ENCODE measurements around the gene LIPC.
A peak's percentile ranks its signal among the peaks of the same experiment; 100 is the strongest.

LIPC gene

DNA sequence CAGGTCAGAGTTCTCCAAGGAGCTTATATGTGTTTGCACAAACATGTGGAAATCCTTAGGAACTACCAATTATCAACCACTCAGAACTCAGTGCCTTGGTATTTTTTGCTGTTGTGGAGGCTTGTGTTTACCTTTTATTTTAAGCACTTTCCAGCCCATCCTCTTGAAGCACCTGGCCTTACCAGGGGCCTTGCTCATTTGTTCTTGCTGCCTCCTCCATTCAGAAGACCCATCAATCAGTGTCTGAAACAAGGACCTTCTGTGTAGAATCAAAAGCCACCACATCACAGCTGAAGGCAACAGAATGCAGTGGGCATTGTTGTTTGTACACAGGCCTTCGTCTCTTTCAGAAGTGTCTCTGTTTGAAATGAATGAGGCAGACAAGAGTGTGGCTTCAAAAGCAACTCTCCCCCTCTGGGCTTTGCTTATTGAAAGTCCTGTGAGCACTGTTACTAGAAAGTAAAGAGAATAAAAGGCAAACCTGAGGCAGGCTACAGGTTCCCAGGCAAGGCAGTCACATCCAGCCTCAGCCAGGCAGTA, 24.5 kb upstream of the LIPC start:
- DNase-seq, result peak; percentile 88

- DNase-seq, result no peak
Measured at GRCh38 chr15:58407778-58408177, 24.0 kb upstream of the LIPC start.

GRCh38 chr15:58409861-58410260, 21.9 kb upstream of the LIPC start:
- no peak for DNase-seq

- DNase-seq, result peak; percentile 18
Measured at GRCh38 chr15:58410353-58410752, 21.4 kb upstream of the LIPC start.

- DNase-seq, result no peak
Measured at GRCh38 chr15:58413253-58413652, 18.5 kb upstream of the LIPC start.

GRCh38 chr15:58415636-58416035, 16.2 kb upstream of the LIPC start:
- no peak for DNase-seq

DNA sequence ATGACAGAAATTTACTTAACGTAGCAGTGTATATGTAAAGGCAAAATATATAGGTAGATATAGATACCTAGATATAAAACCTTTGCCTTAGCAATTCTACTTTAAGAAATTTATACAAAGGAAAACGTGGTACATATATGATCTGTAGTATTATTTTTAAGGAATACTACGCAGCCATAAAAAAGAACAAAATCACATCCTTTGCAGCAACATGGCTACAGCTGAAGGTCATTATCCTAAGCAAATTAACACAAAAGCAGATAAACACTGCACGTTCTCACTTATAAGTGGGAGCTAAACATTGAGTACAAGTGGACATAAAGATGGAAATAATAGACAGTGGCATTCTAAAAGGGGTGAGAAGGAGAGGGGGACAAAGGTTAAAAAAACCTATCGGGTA, 14.8 kb upstream of the LIPC start:
- DNase-seq, result no peak

DNA sequence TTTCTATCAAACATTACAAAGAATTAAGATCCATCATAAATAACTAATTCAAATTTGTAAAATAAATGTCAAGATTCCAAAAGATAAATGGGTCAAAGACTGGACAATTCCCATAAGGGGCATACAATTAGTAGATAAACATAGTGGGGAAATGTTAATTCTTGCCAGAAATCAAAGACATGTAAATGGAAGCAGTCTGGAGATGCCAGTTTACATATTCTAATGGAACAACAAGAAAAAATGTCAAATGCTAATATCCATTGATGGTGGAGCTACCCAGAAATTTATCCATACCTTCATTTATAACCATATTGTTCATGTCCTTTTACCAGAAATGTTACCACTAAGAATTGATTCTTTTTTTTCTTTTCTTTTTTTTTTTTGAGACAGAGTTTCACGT, 13.7 kb upstream of the LIPC start:
- DNase-seq, result no peak

DNA sequence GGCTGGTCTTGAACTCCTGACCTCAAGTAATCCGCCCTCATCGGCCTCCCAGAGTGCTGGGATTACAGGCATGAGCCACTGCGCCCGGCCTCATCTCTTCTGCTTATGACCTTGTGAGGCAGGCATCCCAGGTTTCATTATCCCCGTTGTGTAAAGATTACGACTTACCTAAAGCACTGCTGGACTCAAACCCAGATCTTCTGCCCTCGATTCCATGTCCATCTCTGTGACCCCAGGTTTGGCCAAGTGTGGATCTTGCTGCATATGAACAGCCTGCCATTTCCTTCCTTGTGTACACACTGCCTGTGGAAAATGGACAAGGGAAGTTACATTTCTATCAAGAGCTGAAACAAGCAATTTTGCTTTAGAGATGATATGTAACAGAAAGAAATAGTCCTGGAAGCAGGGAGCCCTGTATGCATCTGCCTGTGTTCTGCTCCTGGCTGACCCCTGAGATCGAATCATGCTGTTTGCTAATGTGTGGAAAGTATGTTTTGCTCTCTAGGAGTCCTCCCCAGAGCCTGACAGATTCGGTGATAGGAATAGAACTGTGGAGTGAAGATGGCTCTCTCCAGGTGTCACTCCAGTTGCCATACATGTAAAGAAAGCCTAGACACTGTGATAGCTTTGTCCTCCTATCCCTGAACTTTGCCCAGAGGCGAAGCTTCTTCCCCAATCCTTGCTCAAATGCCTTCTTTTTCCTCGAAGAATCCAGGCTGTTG, 11.8 kb upstream of the LIPC start:
- no peak for DNase-seq

GRCh38 chr15:58420579-58421043, 11.2 kb upstream of the LIPC start:
- no peak for DNase-seq

DNA sequence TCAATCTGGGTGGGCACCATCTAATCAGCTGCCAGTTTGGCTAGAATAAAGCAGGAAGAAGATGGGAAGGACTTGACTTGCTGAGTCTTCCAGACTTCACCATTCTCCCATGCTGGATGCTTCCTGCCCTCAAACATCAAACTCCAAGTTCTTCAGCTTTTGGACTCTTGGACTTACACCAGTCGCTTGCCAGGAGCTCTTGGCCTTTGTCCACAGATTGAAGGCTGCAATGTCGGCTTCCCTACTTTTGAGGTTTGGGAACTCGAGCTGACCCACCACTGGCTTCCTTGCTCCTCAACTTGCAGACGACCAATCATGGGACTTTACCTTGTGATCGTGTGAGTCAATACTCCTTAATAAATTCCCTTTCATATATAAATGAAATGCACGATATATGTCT, 8.6 kb upstream of the LIPC start:
- DNase-seq, result no peak

DNA sequence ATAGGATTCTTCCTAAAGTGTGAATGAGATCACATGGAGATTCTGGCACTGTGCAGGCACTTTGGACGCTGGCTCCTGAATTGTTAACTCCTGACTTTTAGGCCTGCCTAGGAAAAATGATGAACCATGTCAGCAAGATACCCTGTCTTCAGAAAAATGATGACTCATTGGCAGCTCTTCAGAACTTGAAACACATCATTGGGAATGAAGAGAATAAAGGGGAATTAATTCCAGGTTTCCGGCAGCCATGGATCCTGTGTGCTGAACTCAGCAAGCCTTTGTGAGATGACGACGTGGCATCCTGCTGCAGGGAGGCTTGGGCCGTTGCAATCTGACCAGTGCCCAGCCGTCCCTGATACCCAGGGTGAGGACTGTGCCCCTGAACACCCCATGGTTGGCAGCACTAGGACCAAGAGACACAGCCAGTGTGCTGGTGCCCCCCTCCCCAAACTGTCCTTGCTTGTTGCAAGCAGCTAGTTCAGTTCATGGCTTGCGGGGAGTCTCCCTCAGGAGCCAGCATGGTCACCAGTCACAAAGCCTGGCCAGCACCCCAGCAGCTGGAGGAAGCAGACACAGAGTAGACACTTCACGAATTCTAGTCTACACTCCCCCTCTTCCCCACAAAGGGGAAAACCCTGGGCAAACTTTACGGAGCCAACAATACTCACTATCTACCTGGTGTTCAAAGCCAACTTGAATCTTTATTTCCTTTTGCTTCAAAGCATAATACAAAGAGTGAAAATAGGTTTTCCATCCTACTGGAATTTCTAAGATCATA, 7.8 kb upstream of the LIPC start:
- no peak for DNase-seq

- no peak for DNase-seq
Measured at GRCh38 chr15:58424722-58425121, 7.1 kb upstream of the LIPC start.

GRCh38 chr15:58425185-58425584, 6.6 kb upstream of the LIPC start:
- DNase-seq, result no peak

DNA sequence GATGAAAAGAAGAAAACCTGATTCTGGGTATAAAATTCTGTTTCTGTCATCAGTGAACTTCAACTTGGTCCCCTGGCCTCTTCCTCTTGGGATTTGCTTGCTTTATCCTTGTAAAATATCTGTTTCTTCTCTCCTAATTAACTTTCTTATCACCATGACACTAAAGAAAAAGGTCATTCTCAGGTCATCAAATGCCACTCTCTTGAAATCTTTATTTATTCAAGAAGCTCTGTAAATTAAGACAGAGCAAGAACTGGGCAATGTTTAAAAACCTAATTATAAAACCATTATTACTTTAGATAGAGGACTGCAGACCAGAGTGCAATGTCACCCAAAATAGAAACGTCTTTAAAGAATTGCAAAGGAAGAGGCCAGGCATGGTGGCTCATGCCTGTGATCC, 6.0 kb upstream of the LIPC start:
- DNase-seq, result no peak

DNA sequence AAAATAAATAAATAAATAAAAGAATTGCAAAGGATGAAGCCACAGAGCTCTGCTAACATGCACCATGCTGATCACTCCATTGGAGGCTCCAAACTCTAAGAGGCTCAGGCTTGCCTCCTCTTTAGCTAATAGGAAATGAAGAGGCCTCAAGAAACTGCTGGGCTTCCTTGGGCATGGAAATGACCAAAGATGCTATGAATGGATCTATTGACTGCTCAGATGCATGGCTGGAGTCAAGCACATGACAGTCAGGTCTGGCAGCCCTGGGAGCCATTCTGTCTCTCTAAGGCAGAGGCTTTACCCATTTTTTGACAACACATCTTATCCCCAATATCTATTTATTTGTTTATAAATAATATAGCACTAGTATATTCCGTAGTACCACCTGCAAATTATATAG, 5.3 kb upstream of the LIPC start:
- DNase-seq, result no peak

DNA sequence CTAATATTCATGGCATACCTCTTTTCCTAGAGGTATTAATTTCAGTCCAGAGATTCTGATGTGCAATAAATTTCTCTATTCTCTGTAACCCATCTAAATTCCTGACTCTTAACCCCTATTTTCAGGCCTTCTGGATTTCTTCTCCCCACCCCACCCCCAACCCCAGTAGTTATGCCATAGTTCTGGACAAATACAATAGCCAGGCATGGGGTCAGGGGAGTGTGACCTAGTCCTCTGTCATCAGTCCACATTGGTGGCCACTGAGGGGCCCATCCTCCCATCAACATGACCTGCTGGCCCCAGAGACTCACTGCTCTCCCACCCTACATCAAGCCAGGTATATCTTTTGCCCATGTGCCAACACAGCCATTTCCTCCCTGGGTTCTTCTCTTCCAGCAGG, 3.8 kb upstream of the LIPC start:
- no peak for DNase-seq

GRCh38 chr15:58430224-58430787, 1.5 kb upstream of the LIPC start:
- DNase-seq, result no peak

DNA sequence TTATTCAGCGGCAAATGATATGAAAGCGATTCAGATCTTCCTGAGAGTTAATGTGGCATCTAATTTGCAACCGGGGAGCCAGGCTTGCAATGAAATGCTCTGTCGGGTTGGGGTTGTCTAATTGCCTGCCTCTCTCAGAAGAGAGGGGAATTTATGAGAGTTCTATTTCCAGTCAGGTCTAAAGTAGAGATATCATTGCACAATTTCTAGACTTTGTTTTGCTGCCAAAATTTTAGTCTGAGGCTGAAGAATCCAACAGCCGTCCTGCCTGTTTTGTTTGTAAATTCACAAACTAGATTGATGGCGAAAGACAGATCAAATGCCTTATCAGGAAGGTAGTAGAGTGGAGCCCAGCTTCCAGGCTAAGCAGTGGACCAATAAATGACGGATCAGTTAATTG, 610 bp downstream of the LIPC start:
- DNase-seq, result no peak

- peak; percentile 19 for DNase-seq
Measured at GRCh38 chr15:58433597-58434333, 2.0 kb downstream of the LIPC start.

DNA sequence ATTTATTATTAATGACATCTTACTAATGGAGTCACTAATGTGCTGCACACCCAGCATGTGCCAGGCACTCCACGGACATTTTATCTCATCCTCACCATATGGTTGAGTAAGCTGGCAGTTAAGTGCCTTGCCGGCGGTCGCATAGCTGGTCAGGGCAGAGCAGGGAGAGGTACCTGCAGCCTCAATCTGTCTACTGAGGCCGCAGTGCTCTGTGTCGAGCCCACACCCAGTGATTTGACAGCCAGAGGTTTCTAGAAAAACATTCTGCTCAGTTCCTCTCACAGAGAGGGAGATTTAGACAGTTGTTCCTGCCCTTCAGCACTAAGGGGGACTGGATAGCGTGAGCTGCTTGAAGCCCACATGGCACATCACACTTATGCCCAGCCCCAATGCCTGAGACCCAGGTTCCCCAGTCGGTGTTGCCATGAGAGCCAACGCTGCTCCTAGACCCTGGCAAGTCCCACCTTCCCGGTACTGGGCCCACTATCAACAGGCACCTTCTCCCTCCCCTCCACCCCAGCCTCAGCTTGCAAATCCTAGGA, 2.6 kb downstream of the LIPC start:
- no peak for DNase-seq

DNA sequence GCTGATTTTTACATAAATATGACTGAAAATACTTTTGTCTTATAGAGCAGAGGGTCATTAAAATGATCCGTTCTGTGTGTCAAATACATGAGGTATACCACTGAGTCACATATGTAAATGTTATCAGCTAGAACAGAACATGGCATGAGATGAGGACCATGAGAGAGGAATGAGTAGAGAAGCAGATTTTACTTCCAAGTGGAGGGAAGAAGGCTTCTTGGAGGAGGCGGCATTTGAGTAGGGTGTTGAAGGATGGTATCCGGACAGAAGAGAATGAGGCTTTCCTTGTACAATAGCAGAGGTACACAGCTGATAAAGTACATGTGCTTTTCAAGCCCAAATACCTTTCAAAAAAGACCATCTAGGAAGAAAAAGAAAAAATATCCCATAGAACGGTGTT, 4.8 kb downstream of the LIPC start:
- no peak for DNase-seq

Data from midbrain (tissue), 1 donor.